ENCODE data around the gene THSD4. TPM values are rescaled to one million over a fixed set of nuclear protein-coding genes. Genes with fewer than 3 reads are reported as not detected.

THSD4 gene
- total RNA-seq, 1 experiment from 2014 or later: 65.4 TPM

DNA sequence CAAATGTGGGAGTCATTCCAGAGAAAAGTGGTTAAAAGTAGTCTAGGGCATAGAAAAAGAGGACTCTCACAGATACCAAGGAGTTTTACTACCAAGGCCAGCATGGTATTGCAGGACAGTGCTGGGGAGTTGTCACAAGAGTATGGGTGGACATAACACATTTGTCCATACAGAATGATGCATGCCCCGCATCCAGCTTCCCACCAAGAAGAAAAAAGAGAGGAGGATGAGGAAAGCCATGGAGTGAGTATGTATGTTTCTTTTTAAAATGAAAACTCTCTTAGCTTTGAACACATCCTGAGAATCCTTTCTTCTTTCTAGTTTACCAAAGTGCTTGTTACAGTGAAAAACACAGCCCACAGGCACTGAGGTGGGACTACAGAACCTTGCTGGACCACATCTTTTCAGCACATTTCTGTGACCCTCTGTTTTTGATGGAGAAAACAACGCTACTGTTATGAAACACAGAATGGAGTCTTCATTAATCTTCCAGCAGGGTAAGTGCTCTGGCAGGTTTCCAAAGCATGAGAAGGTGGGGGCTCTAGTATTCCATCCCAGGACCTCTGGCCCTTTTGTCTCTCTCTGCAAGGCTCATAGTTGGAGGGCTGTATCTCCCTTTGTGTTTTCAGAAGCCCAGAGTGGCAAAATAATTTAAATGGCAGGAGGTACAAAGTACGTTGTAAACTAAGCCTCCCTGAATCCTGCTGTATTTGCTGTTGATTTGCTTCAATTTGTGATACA, 707.8 kb downstream of the THSD4 start:
- DNase-seq (ENCODE audit: low read depth, low spot score): no peak
- intact Hi-C loops (cut with micrococcal nuclease; ENCODE audit: unreplicated experiment) (no loop called here), in situ Hi-C loops (cut with HindIII; ENCODE audit: low pct_unique_long_range_greater_than_20kb, low sequenced_read_pairs) (no loop called here)
- ChIA-PET CTCF (no interaction called here), POLR2A (no interaction called here)
- no peak for ATAC-seq
- Histone ChIP-seq H3K36me3 (ENCODE audit: control insufficient read depth, insufficient read depth, low read length) (no peaks in the 10 kb centered on the region; the same call in 1 of the 2 replicates), H3K4me3 (ENCODE audit: low read depth in 2 of 2, low read length in 2 of 2) (no peak overlapping the region), H3K27me3 (ENCODE audit: control insufficient read depth, insufficient read depth, low read length) (no peaks in the 10 kb centered on the region), H3K9me3 (ENCODE audit: control insufficient read depth, insufficient read depth, low read depth, low read length) (peaks cover 41% of the 10 kb centered on the region), H3K27ac (ENCODE audit: low read length) (no peak overlapping the region), H3K4me1 (ENCODE audit: control insufficient read depth, insufficient read depth, low read length) (no peaks in the 10 kb centered on the region)
- BruUV-seq (replicated peaks): no TSS peak
- TF ChIP-seq TCF7L2 (IDR thresholded peaks at IDR 0.05; ENCODE audit: low read depth, low read length) (no peak), POLR2AphosphoS5 (IDR thresholded peaks at IDR 0.05; ENCODE audit: low read depth, low read length) (no peak)
- TF ChIP-seq, protein P1, sequence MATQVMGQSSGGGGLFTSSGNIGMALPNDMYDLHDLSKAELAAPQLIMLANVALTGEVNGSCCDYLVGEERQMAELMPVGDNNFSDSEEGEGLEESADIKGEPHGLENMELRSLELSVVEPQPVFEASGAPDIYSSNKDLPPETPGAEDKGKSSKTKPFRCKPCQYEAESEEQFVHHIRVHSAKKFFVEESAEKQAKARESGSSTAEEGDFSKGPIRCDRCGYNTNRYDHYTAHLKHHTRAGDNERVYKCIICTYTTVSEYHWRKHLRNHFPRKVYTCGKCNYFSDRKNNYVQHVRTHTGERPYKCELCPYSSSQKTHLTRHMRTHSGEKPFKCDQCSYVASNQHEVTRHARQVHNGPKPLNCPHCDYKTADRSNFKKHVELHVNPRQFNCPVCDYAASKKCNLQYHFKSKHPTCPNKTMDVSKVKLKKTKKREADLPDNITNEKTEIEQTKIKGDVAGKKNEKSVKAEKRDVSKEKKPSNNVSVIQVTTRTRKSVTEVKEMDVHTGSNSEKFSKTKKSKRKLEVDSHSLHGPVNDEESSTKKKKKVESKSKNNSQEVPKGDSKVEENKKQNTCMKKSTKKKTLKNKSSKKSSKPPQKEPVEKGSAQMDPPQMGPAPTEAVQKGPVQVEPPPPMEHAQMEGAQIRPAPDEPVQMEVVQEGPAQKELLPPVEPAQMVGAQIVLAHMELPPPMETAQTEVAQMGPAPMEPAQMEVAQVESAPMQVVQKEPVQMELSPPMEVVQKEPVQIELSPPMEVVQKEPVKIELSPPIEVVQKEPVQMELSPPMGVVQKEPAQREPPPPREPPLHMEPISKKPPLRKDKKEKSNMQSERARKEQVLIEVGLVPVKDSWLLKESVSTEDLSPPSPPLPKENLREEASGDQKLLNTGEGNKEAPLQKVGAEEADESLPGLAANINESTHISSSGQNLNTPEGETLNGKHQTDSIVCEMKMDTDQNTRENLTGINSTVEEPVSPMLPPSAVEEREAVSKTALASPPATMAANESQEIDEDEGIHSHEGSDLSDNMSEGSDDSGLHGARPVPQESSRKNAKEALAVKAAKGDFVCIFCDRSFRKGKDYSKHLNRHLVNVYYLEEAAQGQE (IDR thresholded peaks at IDR 0.05; ENCODE audit: insufficient read depth in 1 of 2, low read depth in 2 of 2, low read length in 1 of 2): no peak

DNA sequence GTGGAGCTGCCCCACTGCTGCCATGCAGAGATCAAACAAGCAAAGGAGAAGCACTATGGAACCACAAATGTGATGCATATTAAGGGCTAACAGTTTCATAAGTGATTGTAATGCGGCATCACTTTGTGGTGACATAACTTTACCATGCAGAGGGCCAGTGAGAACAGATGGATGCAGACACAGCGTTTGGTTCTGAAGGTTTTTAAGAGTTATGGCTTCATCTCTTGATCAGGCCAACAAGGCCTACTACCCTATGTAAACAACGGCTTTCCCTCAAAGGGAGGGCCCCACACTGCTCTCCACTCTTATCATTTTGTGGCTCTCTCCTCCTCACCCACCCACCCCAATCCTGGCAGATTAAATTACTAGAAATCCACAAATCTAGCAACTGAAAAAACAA, 708.5 kb downstream of the THSD4 start:
- POLR2A ChIA-PET: no interaction called here
- no TSS peak for BruUV-seq (replicated peaks)
- Histone ChIP-seq H3K27me3 (ENCODE audit: control insufficient read depth, insufficient read depth, low read length) (no peaks in the 10 kb centered on the region), H3K36me3 (ENCODE audit: control insufficient read depth, insufficient read depth, low read length) (no peaks in the 10 kb centered on the region; the same call in 1 of the 2 replicates), H3K9me3 (ENCODE audit: control insufficient read depth, insufficient read depth, low read depth, low read length) (peaks cover 38% of the 10 kb centered on the region), H3K4me1 (ENCODE audit: control insufficient read depth, insufficient read depth, low read length) (no peaks in the 10 kb centered on the region), H3K27ac (ENCODE audit: low read length) (no peak overlapping the region), H3K4me3 (ENCODE audit: low read depth in 2 of 2, low read length in 2 of 2) (no peak overlapping the region)
- ATAC-seq (no peak), DNase-seq (ENCODE audit: low read depth, low spot score) (no peak)
- in situ Hi-C loops (cut with HindIII; ENCODE audit: low pct_unique_long_range_greater_than_20kb, low sequenced_read_pairs): no loop called here
- no peak for TF ChIP-seq SIN3A (IDR thresholded peaks at IDR 0.05; ENCODE audit: borderline replicate concordance, insufficient read depth, low read depth, low read length)
- TF ChIP-seq, protein P1 (IDR thresholded peaks at IDR 0.05; ENCODE audit: insufficient read depth in 1 of 2, low read depth in 2 of 2, low read length in 1 of 2): no peak
- TF ChIP-seq, protein P2, sequence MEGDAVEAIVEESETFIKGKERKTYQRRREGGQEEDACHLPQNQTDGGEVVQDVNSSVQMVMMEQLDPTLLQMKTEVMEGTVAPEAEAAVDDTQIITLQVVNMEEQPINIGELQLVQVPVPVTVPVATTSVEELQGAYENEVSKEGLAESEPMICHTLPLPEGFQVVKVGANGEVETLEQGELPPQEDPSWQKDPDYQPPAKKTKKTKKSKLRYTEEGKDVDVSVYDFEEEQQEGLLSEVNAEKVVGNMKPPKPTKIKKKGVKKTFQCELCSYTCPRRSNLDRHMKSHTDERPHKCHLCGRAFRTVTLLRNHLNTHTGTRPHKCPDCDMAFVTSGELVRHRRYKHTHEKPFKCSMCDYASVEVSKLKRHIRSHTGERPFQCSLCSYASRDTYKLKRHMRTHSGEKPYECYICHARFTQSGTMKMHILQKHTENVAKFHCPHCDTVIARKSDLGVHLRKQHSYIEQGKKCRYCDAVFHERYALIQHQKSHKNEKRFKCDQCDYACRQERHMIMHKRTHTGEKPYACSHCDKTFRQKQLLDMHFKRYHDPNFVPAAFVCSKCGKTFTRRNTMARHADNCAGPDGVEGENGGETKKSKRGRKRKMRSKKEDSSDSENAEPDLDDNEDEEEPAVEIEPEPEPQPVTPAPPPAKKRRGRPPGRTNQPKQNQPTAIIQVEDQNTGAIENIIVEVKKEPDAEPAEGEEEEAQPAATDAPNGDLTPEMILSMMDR (IDR thresholded peaks at IDR 0.05): no peak
- no peak for TF ChIP-seq POLR2AphosphoS5 (IDR thresholded peaks at IDR 0.05; ENCODE audit: low read depth, low read length)
- no peak for TF ChIP-seq TCF7L2 (IDR thresholded peaks at IDR 0.05; ENCODE audit: low read depth, low read length)
- intact Hi-C loops (cut with micrococcal nuclease; ENCODE audit: unreplicated experiment): no loop called here
- CTCF ChIA-PET: no interaction called here
